Right atrium auricular region (tissue), 2 donors: Measurements from ENCODE around the gene ITPR1. TPM values are rescaled to one million over a fixed set of nuclear protein-coding genes. Genes with fewer than 3 reads are reported as not detected.

Source experiments
- DNase-seq: peaks from one replicate; pipeline ENCODE4 v3.0.0-alpha.2; 2019; ENCODE audit warnings: low spot score
- H3K27ac ChIP-seq, 2 donors: fragments of 200-600 bp; sonication (generic); 1 replicate in 1 of 2; 2 replicates in 1 of 2; pipeline ENCODE4 v1.5.1; 2016 to 2019
- H3K27me3 ChIP-seq, 2 donors: fragments of 200-600 bp; sonication (generic); one replicate each; pipeline versions ENCODE4 v1.5.1 to v1.6.0; 2017 to 2019
- H3K36me3 ChIP-seq: fragments of 200-600 bp; sonication (generic); one replicate; pipeline ENCODE4 v1.5.1; 2016
- H3K4me1 ChIP-seq, 2 donors: fragments of 200-600 bp; sonication (generic); one replicate each; pipeline versions ENCODE4 v1.5.1 to v1.6.0; 2017 to 2019
- H3K4me3 ChIP-seq, 2 donors: fragments of 200-600 bp; sonication (generic); 1 replicate in 1 of 2; 2 replicates in 1 of 2; pipeline ENCODE4 v1.5.1; 2017 to 2019; ENCODE audit warnings: mild to moderate bottlenecking in 1 of 2, moderate library complexity in 1 of 2
- H3K9me3 ChIP-seq, 2 donors: fragments of 200-600 bp; sonication (generic); one replicate each; pipeline ENCODE4 v1.5.1; 2019
- total RNA-seq, 2 donors: library from RNA; depleted of rRNA; stranded (reverse); fragments of >200 nt; gene quantifications; one replicate each; pipeline ENCODE4 v1.1.0, GENCODE V29; 2016
- TF ChIP-seq, protein P1 (sequence below), 2 donors: fragments of 200-600 bp; sonication (generic); IDR thresholded peaks; one replicate each; pipeline ENCODE4 v1.5.1; 2019; ENCODE audit warnings: antibody characterized with exemption in 2 of 2

Gene ITPR1
- total RNA-seq, 2 donors from 2014 or later: 36.7 to 42.5 TPM

GRCh38 chr3:4503050-4503449 lies 9.9 kb downstream of the ITPR1 start:
- H3K27me3 ChIP-seq: no peaks in the 10 kb centered on the region
- H3K27ac ChIP-seq: no peak overlapping the region
- peaks cover 0 to 42% of the 10 kb centered on the region in 2 donors for H3K4me1 ChIP-seq

GRCh38 chr3:4504340-4505261 lies 11.5 kb downstream of the ITPR1 start:
- Histone ChIP-seq H3K4me3 (peak overlapping the region in 1 of 2 donors; percentile 14), H3K36me3 (peaks cover 12% of the 10 kb centered on the region), H3K27me3 (no peaks in the 10 kb centered on the region), H3K27ac (peak overlapping the region; percentile 62 to 65), H3K4me1 (peaks cover 0 to 42% of the 10 kb centered on the region in 2 donors), H3K9me3 (no peaks in the 10 kb centered on the region)
- no peak for DNase-seq
- TF ChIP-seq, protein P1, sequence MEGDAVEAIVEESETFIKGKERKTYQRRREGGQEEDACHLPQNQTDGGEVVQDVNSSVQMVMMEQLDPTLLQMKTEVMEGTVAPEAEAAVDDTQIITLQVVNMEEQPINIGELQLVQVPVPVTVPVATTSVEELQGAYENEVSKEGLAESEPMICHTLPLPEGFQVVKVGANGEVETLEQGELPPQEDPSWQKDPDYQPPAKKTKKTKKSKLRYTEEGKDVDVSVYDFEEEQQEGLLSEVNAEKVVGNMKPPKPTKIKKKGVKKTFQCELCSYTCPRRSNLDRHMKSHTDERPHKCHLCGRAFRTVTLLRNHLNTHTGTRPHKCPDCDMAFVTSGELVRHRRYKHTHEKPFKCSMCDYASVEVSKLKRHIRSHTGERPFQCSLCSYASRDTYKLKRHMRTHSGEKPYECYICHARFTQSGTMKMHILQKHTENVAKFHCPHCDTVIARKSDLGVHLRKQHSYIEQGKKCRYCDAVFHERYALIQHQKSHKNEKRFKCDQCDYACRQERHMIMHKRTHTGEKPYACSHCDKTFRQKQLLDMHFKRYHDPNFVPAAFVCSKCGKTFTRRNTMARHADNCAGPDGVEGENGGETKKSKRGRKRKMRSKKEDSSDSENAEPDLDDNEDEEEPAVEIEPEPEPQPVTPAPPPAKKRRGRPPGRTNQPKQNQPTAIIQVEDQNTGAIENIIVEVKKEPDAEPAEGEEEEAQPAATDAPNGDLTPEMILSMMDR (IDR thresholded peaks at IDR 0.05): no peak

More at GRCh38 chr3:4503050-4503449, 9.9 kb downstream of the ITPR1 start:
- H3K9me3 ChIP-seq: no peaks in the 10 kb centered on the region
- TF ChIP-seq, protein P1 (IDR thresholded peaks at IDR 0.05): no peak
- no peak for DNase-seq
- H3K36me3 ChIP-seq: peaks cover 15% of the 10 kb centered on the region
- H3K4me3 ChIP-seq: no peak overlapping the region

DNA sequence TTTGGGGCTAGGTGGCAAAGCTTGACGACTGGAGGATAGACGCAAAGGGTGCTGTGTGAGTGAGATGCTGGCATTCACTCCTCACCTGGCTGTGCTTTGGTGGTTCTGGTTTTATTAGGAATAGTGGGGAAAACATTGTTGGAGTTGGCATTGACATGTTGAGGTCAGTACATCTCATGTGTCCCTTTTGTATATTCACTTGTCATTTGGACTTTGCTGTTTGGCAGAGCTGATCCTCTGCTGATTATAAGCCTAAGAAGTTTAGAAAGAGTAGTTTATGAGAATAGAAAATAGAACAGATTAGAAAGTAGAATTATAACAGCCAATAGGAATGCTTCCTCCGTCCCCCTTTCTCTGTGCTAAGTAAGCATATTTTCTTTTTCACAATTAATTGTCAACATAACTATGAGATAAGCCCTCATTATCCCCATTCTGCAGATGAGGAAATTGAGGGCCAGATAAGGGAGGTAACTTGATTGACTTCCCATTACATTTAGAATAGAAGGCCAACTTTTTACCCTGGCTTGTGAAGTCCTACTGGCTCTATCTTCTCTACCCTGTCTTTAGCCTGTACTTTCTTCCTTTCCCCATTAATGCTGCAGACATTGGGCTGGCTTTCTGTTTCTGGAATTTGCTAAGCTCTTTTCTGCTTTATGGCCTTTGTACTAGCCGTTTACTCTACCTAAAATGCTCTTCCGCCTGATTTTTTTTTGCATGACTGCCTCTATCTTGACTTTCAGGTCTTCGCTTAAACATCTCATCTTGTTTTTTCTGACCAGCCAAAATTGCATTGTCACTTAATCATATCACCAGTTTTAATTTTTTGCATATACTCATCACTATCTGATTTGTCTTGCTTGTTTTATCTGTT lies 12.8 kb downstream of the ITPR1 start:
- Histone ChIP-seq H3K27ac (no peak overlapping the region), H3K27me3 (no peaks in the 10 kb centered on the region), H3K36me3 (no peaks in the 10 kb centered on the region), H3K9me3 (no peaks in the 10 kb centered on the region), H3K4me1 (peaks cover 0 to 42% of the 10 kb centered on the region in 2 donors), H3K4me3 (no peak overlapping the region)
- TF ChIP-seq, protein P1 (IDR thresholded peaks at IDR 0.05): no peak
- DNase-seq: no peak

DNA sequence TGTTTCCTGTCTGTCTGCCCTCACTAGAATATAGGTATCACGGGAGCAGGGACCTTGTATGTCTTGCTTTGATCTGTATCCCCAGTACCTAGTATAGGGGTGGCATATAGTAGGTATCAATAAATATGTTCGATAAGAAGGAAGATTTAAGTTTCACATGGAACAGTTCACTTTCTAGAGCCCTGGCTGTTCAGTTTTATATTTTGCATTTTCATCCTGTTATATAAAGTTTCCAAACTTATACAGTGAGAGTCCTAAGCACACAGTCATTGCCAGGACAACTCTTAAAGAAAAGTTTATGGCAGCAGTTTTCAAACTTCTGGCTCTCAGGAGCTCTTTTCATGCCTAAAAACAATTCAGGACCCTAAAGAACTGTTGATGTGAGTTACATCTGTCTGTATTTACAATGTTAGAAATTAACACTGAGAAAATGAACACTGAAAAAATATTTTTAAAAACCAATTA lies 13.4 kb downstream of the ITPR1 start:
- Histone ChIP-seq H3K36me3 (no peaks in the 10 kb centered on the region), H3K4me3 (no peak overlapping the region), H3K9me3 (no peaks in the 10 kb centered on the region), H3K27ac (no peak overlapping the region), H3K27me3 (no peaks in the 10 kb centered on the region), H3K4me1 (peaks cover 0 to 42% of the 10 kb centered on the region in 2 donors)
- no peak for DNase-seq
- TF ChIP-seq, protein P1 (IDR thresholded peaks at IDR 0.05): no peak

DNA sequence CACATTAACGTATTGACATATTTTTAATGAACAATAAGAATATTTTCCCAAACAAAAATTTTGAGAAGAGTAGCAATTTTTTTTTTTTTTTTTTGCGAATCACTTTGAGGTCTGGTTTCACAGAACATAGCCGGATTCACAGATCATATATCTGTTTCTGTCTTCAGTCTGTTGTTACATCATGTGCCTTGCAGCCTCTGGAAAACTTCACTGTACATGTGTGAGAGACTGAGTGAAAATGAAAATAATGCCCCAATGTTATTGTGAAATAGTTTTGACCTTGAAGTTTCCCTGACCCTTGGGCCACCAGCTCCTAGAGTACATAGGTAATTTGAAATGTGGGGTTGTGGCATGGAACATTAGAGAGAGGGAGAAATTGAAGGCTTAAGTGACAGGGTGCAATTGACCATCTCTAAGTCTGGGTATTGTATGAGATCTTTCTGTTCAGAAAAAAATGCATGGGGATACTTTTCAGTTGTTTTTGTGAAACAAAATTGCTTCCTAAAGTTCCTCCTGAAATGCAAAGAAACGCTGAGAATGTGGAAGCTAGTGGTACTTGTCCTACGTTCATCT lies 14.0 kb downstream of the ITPR1 start:
- H3K4me3 ChIP-seq: no peak overlapping the region
- peaks cover 0 to 43% of the 10 kb centered on the region in 2 donors for H3K4me1 ChIP-seq

More for the DNA sequence above, 14.0 kb downstream of the ITPR1 start:
- H3K36me3 ChIP-seq: no peaks in the 10 kb centered on the region
- H3K9me3 ChIP-seq: no peaks in the 10 kb centered on the region
- no peaks in the 10 kb centered on the region for H3K27me3 ChIP-seq
- no peak for DNase-seq
- TF ChIP-seq, protein P1 (IDR thresholded peaks at IDR 0.05): no peak
- H3K27ac ChIP-seq: no peak overlapping the region
